Cerebellar nuclear complex (tissue), 1 donor: ENCODE data around the gene FAM136A.
"Not testable (repeated sequence)": the region's sequence is repeated elsewhere in the genome, so short reads cannot be mapped to it uniquely, and the experiment has no call there.

ENCODE experiments used
- DNase-seq, 2 experiments: peaks; one replicate each; lab custom pipeline; 2025; lab: John Stamatoyannopoulos, UW

FAM136A gene

DNA sequence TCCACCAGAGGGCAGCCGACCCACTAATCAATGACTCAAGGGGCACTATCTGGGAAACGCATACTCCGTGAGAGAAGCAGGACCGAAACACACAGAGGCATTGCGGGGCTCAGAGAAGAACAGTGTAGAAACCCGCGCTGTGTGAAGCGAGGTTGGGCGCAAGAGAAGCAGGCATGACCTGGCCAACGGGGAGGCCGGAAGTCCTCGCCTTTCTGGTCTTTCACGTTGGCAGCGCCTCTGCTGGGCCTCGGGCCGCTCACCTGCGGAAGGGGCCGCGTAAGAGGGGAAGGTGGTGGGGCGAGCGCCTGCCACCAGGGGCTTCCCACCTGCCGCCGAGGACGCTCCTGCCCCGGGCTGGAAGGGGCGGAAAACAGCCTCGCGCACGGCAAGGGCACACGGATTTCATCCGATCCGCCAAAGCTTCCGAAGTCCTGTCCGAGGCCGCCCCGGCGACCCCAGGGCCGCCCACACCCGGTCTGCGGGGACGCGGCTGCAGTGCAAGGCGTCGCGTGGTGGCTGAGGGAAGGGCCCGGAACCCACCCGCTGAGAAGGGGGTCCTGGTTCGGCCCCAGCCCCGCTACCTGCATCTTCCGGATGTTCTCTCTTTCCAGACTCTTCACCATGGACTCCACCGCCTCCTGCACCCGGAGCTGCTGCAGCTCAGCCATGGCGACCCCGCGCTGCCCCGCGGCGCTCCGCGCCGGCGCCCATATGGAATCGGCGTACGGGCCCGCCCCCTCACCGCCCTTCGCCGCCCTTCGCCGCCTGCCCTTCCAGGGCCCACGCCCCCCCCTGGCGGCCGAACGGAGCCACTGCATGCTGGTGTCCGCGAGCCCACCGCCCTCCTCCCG, at the start of gene FAM136A:
Gene FAM136A, minus strand, starts transcription at position 724 of the 851 bp plus-strand sequence. Its CDS starts 56 bp downstream, at position 668.
- peak in 1 of 2 experiments; percentile 41 for DNase-seq

DNA sequence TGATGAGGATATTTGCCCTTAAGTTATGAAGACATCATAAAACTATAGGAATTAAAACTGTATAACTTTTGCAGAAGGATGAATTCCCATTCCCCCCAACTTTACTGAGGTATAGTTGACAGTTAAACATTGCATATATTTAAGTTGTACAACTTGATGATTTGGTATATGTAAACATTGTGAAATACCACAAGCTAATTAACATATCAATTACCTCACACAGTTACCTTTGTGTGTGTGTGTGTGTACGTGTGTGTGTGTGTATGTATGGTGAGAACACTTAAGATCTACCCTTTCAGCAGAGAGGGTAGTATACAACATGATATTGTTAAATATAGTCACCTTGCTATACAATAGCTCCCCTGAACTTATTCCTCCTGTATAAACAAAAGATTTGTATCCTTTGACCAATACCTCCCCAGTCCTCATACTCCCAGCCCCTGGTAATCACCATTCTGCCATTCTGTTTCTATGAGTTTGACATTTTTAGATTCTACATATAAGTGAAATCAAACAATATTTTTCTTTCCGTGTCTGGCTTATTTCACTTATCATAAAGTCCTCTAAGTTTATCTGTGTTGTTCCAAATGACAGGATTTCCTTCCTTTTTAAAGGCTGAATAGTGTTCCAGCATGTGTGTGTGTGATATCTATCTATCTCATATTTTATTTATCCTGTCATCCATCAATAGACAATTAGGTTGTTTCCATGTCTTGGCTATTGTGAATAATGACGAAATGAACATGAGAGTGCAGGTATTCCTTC, 48.2 kb upstream of the FAM136A start:
- no peak for DNase-seq

DNA sequence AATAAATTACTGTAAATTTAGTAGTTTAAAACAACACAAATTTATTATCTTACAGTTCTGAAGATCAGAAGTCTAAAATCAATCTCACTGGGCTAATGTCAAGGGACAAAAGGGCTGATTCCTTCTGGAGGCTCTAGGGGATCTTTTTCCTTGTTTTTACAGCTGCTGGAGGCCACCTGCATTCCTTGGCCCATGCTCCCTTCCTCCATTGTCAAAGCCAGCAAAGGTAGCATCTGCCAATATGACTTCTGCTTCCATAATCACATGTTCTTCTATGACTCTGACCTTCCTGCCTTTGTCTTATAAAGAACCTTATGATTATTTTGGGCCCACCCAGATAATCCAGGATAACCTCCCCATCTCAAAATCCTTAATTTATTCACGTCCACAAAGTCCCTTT, 46.0 kb upstream of the FAM136A start:
- no peak for DNase-seq

DNA sequence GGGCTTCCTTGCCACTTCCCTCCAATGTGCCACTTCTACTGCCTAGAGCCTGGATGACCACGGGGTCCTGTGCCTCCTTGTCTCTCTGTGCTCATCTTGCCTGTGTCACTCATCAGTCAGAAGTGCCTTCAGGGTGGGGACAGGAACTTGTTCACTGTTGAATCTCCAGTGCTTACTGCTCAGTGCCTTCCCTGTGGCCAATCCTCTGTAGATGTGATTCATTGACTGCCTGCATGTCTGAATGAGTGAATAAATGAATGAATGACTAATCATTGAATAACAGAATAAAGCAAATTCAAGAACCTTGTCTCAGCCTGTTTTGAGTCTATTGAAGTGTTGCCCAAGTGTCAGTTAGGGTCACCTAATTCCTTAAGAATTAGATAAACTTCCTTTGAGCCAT, 42.3 kb upstream of the FAM136A start:
- DNase-seq, result no peak

DNA sequence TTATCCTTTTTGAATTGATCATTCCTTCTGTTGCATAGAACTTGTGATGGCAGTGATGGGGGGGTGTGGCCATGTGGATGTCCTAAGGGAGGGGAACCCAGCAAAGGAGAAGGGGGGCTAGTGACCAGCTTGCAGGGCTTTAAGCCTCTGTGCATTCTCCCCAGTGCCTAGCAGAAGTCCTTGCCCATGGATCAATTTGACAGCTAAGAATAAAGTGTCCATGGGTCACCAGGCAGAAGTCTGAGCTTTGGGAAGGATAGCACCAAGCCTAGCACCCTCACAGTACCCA, 39.6 kb upstream of the FAM136A start:
- DNase-seq, result no peak

DNA sequence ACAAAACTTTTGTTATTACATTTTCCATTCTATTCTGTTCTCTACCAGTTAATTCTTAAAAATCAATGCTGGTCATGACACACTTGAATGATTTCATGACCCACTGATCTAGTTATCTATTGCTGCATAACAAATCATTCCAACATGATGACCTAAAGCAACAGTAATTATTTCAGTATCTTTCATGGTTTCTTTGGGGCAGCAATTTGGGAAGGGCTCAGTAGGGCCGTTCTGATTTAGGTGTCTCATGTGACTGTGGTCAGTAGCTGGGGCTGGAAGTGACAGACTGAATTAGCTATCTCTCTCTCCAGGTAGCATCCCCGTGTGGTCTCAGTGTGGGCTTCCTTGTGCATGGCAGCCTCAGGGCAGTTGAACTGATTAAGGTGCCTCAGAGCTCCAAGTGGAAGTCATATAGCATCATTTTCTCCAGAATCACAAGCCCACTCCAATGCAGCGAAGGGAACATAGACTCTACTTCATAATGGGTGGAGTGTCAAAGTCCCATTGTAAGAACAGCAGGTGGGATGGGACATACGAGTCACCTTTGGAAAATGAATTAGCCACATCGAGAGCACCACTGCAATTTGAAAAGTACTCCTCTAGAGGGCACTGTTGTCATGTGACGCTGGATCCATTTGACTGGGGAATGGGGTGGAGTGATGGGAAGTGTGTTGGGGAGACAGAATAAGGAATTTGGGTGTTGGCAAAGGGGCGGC, 39.1 kb upstream of the FAM136A start:
- DNase-seq, result no peak

DNA sequence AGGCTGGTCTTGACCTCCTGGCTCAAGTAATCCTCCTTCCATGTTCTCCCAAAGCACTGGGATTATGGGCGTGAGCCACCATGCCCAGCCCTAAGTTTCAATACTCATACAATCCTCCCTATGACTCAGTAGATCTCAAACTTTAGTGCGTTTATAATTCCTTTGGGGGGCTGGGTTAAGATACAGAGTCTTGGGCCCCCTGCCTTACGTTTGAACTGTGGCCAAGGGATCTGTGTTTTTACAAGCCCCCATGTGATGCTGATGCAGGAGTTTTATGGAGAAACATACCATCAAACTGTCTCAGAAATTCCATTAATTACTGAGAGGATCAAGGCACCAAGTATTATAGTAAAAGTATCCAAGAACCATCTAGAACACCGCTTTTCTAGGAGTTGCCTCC, 38.2 kb upstream of the FAM136A start:
- no peak for DNase-seq

DNA sequence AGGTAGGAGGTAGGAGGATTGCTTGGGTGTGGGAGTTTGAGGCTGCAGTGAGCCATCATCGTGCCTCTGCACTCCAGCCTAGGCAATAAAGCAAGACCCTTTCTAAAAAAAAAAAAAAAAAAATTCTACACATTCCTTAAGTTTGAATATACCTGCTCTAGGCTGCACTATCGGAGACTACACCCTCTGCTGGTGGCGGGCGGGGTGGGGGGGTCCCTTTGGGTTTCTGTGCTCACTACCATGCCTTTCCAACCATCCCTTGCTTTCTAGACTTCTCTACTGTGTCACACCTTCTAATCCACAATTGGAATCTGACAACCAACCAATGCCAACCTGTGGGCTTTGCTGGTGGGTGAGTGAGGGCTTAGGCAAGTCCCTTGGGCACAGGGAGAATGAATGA, 34.7 kb upstream of the FAM136A start:
- no peak for DNase-seq

DNA sequence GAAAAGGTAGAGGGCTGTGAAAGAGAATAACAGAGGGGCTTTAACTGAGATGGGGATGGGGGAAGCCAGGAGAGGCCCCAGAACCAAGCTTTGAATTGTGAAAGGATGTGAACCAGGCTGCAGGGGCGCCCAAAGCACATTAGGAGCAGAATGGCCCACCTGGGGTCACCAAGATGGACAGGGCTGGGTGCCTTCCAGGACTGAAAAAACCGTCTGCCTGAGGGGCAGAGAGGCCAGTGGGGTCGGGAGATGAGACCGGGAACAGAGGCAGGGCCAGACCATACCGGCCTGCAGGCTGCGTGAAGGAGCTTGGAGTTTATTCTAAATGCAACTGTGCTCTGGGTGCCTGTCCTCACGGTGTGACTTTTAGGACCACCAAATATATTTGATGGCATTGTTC, 29.1 kb upstream of the FAM136A start:
- DNase-seq, result no peak

DNA sequence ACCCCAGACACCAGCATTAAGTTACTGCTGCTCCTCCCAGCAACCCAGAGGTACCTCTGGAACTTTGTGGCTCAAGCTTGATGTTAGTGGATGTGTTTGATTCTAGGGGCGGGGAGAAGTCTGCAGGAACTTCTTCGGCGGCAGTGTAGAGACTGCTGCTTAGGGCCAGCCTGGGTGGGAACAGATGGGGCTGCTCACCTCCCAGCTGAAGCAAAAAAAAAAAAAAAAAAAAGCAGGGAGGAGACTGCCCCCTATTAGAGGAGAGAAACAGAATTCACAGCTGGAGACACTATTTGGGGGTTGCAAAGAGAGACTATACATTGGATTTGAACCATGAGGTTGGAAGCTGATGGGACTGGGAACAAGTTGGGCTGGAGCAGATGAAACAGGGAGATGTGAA, 28.6 kb upstream of the FAM136A start:
- DNase-seq, result no peak

DNA sequence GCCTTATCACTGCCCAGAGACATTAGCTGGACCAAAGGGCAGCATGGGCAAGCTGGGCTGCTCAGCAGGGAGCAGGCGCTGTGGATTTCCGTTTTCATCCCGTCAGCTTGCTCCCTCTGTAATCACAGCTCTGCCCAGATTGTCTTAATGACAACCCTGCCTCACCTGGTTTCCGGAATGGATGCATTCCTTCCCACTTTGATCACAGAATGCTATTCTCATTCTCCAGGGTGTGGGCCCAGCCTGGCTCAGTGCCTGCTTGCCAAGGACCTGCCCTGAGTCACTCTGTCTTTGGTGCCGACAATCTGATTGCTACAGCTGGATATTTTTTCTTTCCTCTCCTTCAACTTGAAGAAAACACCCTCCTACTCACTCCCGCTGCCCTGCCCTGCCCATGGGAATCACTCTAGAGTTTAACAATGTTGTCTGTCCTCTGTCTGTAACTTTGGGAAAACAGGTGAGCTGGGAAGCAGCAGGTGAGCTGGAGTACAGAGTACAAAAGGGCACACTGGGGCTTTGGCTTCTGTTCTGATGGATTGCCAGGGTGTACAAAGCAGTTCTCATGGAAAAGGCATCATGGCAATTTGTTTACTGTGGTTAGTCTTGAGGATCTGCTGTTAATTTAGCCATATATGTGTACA, 27.2 kb upstream of the FAM136A start:
- DNase-seq, result no peak

DNA sequence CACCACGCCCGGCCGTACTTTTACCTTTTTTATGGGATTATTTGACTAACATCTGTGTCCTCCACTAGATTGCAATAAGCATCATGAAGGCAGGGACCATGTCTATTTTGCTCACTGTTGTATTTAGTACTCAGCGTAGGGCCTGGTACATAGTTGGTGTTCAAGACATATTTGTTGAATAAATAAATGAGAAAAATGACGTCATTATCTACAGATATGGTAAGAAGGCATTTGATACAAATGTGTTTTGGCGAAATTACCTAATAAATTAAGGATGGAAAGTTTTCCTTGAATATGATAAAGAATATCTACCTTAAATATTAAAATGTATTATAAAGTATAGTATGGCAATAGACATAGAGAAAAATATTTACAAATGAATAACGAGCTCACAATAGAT, 24.0 kb upstream of the FAM136A start:
- DNase-seq, result no peak

DNA sequence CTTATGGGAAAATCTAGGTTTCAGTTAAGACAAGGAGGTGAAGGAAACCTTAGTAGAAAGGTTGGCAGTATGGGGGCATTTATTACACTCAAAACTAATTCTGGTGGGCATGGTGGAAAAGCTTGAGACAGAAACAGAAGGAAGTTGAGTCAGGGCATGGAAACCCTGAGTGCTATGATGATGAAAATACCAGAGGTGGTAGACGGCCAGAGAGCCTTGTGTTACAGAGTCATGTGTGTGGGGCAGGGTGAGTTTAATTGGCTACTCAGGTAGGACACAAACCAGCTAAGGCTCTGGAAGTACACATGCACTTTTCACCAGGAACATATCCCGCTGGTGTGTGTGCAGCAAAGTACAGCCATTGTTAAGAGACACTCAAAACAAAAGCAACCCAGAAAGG, 20.7 kb upstream of the FAM136A start:
- no peak for DNase-seq

DNA sequence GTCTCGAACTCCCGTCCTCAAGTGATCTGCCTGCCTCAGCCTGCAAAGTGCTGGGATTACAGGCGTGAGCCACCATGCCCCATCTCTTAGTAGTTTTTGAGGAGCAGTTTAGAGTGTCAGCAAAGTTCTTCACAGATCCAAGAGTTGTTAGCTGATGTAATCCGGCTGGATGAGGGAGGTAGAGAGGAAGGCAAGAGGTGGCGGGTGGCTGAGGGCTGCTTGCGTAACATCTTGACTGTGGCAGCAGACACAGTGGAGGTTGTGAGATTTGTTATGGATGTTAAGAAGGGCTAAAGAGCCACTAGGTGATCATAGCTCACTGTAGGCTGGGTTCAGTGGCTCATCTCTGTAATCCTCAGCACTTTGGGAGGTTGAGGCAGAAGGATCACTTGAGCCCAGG, 19.5 kb upstream of the FAM136A start:
- no peak for DNase-seq

DNA sequence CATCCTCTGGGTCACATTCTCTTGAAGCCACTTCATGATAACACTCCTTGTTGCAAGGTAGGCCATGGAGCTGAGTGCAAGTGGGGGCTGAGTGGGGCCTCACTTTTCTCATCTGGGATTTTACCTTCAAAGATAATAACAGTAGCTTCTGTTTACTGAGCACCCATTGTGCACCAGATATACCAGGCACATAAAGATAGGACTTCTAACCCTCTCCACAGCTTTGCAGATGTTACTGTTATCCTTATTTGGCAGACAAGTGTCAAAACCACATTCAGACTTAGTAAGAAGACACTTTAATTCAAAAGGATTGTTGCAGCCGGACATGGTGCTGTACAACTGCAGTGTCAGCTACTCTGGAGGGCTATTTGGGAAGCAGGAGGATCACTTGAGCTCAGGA, 12.8 kb upstream of the FAM136A start:
- no peak for DNase-seq

DNA sequence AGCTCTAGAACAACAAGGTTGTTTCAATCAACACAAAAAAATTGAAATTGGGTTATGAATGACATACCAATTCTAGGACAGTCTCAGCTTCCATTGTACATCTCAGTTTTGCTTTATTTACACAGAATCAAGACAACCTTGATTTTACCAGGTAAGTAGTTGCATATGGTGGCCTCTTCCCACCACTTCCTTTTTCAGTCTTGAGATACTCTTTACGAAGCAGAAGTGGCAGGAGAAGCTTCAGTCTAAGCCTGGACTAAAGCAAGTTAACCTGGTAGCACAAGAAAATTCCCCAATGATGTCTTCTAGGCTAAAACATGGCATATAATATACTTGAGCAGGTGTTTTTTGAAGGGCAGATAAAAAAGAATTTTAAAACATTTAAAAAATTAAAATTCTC, 10.7 kb upstream of the FAM136A start:
- no peak for DNase-seq

DNA sequence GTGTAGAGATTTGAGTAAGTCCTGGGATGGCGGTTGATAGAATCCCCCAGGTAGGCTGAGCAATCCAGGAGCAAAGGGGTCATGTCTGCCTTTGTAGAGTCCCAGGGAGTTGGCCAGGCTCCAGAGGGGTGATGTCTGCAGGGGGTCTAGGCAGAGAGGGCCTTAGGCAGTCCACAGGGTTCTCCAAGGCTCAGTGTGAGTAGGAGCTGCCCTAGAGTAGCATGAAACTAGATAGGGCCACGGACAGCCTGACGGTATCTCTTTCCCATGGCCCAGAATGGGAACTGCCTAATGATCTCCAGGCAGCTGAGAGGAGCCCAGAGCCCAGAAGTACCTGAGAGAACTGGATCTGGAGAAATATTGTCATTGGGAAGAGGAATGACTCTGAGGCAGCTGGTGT, 9.0 kb upstream of the FAM136A start:
- DNase-seq, result no peak

DNA sequence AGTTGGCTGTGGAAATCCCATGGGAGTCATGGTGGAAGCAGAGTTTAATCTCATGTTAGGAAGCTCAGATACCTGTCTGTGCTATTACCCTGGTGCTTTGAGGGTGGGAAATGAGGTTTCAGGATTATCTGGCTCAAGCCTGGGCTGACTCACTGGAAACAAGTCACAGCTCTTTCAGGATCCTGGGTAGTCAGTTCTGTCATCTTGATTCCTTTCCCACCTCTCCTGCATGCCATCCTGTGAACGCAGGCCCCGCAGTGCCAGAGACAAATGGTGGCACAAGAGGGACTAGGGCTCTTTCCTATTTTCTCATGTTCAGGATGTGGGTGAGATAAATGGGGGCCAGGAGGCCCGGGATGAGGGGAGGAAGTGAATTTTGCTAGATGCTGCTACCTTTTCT, 3.7 kb upstream of the FAM136A start:
- no peak for DNase-seq

DNA sequence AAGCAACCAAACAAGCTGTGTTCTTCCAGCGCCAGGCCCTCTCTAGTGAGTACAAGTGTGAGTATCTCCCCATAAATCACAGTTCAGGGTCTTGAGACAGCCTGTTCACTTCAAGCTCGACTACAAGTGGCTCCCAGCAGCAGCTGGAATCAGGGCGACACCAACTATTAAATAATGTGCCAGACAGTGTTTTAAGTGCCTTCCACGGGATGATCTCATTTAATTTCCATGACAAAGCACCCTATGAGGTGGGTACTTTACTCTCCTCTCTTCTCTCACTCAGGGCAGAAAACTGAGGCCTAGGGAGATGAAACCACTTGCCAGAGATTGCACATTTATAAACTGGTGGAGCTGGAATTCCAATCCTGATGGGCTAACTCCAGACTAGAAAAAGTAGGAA, 2.6 kb upstream of the FAM136A start:
- no peak for DNase-seq

DNA sequence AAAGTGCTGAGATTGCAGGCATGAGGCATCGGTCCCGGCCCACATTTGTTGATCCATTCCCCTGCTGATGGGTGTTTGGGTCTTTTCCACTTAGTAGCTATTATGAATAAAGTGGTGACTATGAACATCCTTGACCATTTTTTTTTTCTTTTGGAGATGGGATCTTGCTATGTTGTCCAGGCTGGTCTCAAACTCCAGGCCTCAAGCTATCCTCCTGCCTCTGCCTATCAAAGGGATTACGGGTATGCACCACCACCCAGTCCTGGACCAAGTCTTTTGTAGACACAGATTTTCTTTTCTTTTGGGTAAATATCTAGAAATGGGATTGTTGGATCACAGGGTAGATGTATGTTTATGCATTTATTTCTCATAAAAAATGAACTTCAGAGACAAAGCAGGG, 1.3 kb upstream of the FAM136A start:
- no peak for DNase-seq

DNA sequence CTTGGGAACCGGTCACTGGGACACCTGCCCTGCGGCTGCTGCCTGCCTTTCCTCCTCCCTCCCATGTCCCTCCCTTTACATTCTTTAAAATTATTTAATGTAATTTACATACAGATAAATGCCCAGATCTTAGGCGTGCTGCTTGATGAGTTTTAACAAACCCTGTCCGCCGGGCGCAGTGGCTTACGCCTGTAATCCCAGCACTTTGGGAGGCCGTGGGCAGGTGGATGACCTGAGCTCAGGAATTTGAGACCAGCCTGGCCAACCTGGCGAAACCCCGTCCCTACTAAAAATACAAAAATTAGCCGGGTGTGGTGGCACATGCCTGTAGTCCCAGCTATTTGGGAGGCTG, 304 bp upstream of the FAM136A start:
- DNase-seq, result not testable (repeated sequence)

DNA sequence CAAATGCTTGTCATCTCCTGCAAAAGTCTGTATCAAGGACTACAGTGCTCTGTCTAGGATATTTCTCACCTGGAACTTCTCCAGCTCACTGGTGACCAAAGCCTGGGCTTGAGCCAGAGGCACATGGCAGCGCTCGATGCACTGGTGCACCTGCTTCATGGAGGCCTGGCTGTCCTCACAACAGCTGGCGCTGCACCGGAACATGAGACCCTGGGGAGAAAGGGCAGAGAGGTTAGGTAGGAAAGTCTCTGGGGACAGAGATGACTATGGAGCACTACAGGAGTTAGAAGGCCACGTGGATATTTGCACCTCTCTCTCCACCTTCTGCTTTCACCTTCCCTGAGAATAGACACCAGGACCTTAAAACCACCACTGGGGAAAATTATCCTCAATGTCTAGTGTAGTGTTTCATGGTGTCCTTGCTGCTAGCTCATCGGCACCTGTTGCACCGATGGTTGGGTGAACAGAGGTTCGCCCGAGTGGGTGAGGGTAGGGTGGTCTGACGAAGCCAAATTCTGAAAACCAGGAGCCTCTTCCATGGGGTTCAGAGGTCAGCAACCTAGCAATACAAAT, 1.0 kb downstream of the FAM136A start:
- no peak for DNase-seq
